Tibial artery (tissue), 4 donors: ENCODE results near the gene NF1.

Source experiments
- DNase-seq, 2 donors: peaks; one replicate each; pipeline ENCODE4 v3.0.0-alpha.2; 2019
- H3K27ac ChIP-seq, 2 donors: fragments of 200-600 bp; sonication (generic) in 1 of 2; 1 replicate in 1 of 2; 2 replicates in 1 of 2; pipeline ENCODE4 v1.5.1; 2018 to 2019; ENCODE audit warnings: mild to moderate bottlenecking in 1 of 2
- H3K27me3 ChIP-seq, 2 donors: fragments of 200-600 bp; sonication (generic) in 1 of 2; one replicate each; pipeline versions ENCODE4 v1.5.1 to v1.6.0; 2016 to 2019
- H3K36me3 ChIP-seq, 3 donors: fragments of 200-600 bp; sonication (generic) in 2 of 3; one replicate each; pipeline ENCODE4 v1.5.1; 2016 to 2019; ENCODE audit warnings: mild to moderate bottlenecking in 2 of 3
- H3K4me1 ChIP-seq, 4 donors: fragments of 200-600 bp; sonication (generic) in 2 of 4; 1 replicate in 3 of 4; 2 replicates in 1 of 4; pipeline ENCODE4 v1.5.1; 2016 to 2019
- H3K4me3 ChIP-seq, 2 donors: fragments of 200-600 bp; sonication (generic) in 1 of 2; 1 replicate in 1 of 2; 2 replicates in 1 of 2; pipeline ENCODE4 v1.5.1; 2018 to 2019; ENCODE audit warnings: mild to moderate bottlenecking in 2 of 2
- H3K9me3 ChIP-seq, 3 donors: fragments of 200-600 bp; sonication (generic) in 1 of 3; one replicate each; pipeline ENCODE4 v1.5.1; 2016 to 2019
- CTCF ChIP-seq, 2 experiments: fragments of 200-600 bp in 1 of 2; fragments of 450-650 bp in 1 of 2; IDR thresholded peaks; one replicate each; pipeline ENCODE4 v1.5.1; 2017 to 2019; ENCODE audit warnings: antibody characterized with exemption in 2 of 2, mild to moderate bottlenecking in 1 of 2, moderate library complexity in 1 of 2
- intact Hi-C: fragments of 100-400 bp; cut with DNase I; formaldehyde crosslinking; loops from one replicate; pipeline ENCODE4 v1.15.0; 2023; ENCODE audit warnings: low total_unique reads

The NF1 gene

GRCh38 chr17:31369266-31369665, 274.5 kb downstream of the NF1 start:
- no peaks in the 10 kb centered on the region for H3K4me1 ChIP-seq
- no peak for DNase-seq
- intact Hi-C loops = no loop called here
- H3K27me3 ChIP-seq = no peaks in the 10 kb centered on the region
- no peak for TF ChIP-seq CTCF (IDR thresholded peaks at IDR 0.05)
- no peak overlapping the region for H3K4me3 ChIP-seq
- H3K36me3 ChIP-seq = peaks cover 0 to 29% (median 18%) of the 10 kb centered on the region in 3 donors
- H3K9me3 ChIP-seq = no peaks in the 10 kb centered on the region
- no peak overlapping the region for H3K27ac ChIP-seq

- Histone ChIP-seq H3K27ac (no peak overlapping the region), H3K27me3 (no peaks in the 10 kb centered on the region), H3K4me3 (no peak overlapping the region), H3K9me3 (no peaks in the 10 kb centered on the region), H3K4me1 (no peaks in the 10 kb centered on the region), H3K36me3 (peaks cover 0 to 39% (median 19%) of the 10 kb centered on the region in 3 donors)
- TF ChIP-seq CTCF (IDR thresholded peaks at IDR 0.05) = no peak
- no peak for DNase-seq
- intact Hi-C loops = loop anchor here (10.0 kb wide), 1 partner anchor 1933 kb away; no protein-coding TSS in a partner anchor
These were observed 276.8 kb downstream of the NF1 start for GRCh38 chr17:31371511-31372097.

- intact Hi-C loops = loop anchor here (10.0 kb wide), 1 partner anchor 1931 kb away; no protein-coding TSS in a partner anchor
- H3K4me1 ChIP-seq = no peaks in the 10 kb centered on the region
- no peaks in the 10 kb centered on the region for H3K27me3 ChIP-seq
- no peak for DNase-seq
- H3K27ac ChIP-seq = no peak overlapping the region
- peaks cover 0 to 27% (median 21%) of the 10 kb centered on the region in 3 donors for H3K36me3 ChIP-seq
- H3K4me3 ChIP-seq = no peak overlapping the region
- TF ChIP-seq CTCF (IDR thresholded peaks at IDR 0.05) = peak; percentile 28 to 50
- H3K9me3 ChIP-seq = no peaks in the 10 kb centered on the region
These were observed 278.6 kb downstream of the NF1 start for GRCh38 chr17:31373150-31374093.

DNA sequence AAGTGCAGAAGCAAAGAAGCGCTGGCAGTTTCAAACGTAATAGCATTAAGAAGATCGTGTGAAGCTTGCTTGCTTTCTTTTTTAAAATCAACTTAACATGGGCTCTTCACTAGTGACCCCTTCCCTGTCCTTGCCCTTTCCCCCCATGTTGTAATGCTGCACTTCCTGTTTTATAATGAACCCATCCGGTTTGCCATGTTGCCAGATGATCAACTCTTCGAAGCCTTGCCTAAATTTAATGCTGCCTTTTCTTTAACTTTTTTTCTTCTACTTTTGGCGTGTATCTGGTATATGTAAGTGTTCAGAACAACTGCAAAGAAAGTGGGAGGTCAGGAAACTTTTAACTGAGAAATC, 279.3 kb downstream of the NF1 start:
- Histone ChIP-seq H3K27me3 (no peaks in the 10 kb centered on the region), H3K4me1 (no peaks in the 10 kb centered on the region), H3K4me3 (no peak overlapping the region), H3K27ac (no peak overlapping the region), H3K9me3 (no peaks in the 10 kb centered on the region), H3K36me3 (peaks cover 0 to 27% (median 17%) of the 10 kb centered on the region in 3 donors)
- DNase-seq = no peak
- TF ChIP-seq CTCF (IDR thresholded peaks at IDR 0.05) = no peak
- intact Hi-C loops = loop anchor here (10.0 kb wide), 1 partner anchor 1931 kb away; no protein-coding TSS in a partner anchor

DNA sequence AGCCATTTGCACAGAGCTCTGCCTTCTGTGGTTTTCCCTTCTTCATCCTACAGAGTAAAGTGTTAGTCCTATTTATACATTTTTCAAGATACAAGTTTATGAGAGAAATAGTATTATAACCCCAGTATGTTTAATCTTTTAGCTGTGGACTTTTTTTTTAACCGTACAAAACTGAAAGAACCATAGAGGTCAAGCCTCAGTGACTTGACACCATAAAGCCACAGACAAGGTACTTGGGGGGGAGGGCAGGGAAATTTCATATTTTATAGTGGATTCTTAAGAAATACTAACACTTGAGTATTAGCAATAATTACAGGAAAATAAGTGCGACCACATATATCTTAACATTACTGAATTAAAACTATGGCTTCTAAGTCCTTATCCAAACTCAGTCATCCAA, 279.7 kb downstream of the NF1 start:
- intact Hi-C loops = loop anchor here (10.0 kb wide), 1 partner anchor 1930 kb away; no protein-coding TSS in a partner anchor
- no peaks in the 10 kb centered on the region for H3K27me3 ChIP-seq
- no peak overlapping the region for H3K27ac ChIP-seq

More for the DNA sequence above, 279.7 kb downstream of the NF1 start:
- TF ChIP-seq CTCF (IDR thresholded peaks at IDR 0.05) = no peak
- no peaks in the 10 kb centered on the region for H3K4me1 ChIP-seq
- no peak for DNase-seq
- no peaks in the 10 kb centered on the region for H3K9me3 ChIP-seq
- peaks cover 0 to 27% (median 17%) of the 10 kb centered on the region in 3 donors for H3K36me3 ChIP-seq
- no peak overlapping the region for H3K4me3 ChIP-seq
